ENCODE measurements around the gene PRKCQ. TPM values are rescaled to one million over a fixed set of nuclear protein-coding genes. Genes with fewer than 3 reads are reported as not detected.
A peak's percentile ranks its signal among the peaks of the same experiment; 100 is the strongest.
"Not testable (repeated sequence)": the region's sequence is repeated elsewhere in the genome, so short reads cannot be mapped to it uniquely, and the experiment has no call there.

PRKCQ gene
- total RNA-seq, 3 donors from 2014 or later, result 1.5 to 2.2 (median 1.6) TPM

DNA sequence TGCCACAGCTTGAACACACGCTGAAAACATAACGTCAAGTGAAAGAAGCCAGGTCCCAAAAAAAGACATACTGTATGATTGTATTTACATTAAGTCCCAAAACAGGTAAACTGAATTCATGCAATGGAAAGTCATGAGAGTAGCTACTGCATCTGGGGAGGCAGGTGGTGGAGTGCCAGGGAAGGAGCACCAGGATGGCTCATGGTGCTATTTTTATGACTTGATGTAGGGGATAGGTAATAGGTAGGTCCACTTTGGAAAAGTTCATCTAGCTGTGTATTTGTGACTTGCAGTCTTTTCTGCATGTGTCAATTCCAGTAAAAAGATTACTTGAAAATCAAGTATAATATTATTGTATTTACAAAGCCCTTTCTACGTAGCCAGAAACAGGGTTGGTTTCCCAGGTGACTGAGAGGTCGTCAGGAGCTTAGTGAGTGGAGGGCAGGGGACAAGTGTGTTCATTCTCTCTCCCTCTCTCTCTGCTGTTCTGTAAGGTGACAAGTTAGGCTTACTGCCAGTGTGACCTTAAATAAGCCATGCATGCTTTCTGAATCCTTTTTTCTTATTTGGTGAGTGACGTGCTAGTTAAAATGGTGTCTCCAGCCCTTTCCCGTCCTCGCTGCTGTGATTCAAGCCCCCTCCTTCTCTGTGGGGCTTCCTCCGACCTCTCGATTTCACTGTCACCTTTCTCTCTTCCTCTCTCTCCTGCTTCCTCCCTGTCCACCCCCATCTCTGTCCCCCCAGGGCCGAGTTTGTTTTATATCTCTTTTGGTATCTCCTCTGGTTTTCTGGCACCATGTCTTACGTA, 9.4 kb upstream of the PRKCQ start:
- no peak for DNase-seq
- TF ChIP-seq, protein P1, sequence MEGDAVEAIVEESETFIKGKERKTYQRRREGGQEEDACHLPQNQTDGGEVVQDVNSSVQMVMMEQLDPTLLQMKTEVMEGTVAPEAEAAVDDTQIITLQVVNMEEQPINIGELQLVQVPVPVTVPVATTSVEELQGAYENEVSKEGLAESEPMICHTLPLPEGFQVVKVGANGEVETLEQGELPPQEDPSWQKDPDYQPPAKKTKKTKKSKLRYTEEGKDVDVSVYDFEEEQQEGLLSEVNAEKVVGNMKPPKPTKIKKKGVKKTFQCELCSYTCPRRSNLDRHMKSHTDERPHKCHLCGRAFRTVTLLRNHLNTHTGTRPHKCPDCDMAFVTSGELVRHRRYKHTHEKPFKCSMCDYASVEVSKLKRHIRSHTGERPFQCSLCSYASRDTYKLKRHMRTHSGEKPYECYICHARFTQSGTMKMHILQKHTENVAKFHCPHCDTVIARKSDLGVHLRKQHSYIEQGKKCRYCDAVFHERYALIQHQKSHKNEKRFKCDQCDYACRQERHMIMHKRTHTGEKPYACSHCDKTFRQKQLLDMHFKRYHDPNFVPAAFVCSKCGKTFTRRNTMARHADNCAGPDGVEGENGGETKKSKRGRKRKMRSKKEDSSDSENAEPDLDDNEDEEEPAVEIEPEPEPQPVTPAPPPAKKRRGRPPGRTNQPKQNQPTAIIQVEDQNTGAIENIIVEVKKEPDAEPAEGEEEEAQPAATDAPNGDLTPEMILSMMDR (IDR thresholded peaks at IDR 0.05), result no peak
- Histone ChIP-seq H3K4me3 (no peak overlapping the region), H3K4me1 (ENCODE audit: low read depth) (no peaks in the 10 kb centered on the region), H3K36me3 (ENCODE audit: low read depth) (no peaks in the 10 kb centered on the region), H3K9me3 (no peaks in the 10 kb centered on the region)
- no peak for ATAC-seq
- intact Hi-C loops (cut with DNase I, micrococcal nuclease), result no loop called here

DNA sequence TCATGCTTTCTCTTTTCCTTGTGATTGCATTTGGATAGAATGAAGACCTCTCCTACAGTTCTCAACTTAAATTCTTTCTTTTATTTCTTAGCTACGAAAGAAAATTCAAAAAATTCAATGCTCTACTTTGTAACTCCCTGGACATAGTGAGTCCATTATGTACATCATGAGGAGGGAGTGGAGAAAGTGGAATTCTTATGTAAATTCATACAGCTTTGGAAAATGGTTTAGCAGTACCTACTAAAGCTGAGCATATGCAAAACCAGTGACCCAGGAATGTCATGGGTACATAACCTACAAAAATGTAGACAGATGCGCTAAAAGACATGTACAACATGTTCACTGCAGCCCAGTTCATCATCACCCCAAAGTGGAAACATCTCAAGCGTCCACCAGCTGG, 8.8 kb upstream of the PRKCQ start:
- H3K36me3 ChIP-seq (ENCODE audit: low read depth), result no peaks in the 10 kb centered on the region
- intact Hi-C loops (cut with DNase I, micrococcal nuclease), result no loop called here
- H3K4me1 ChIP-seq (ENCODE audit: low read depth), result no peaks in the 10 kb centered on the region
- ATAC-seq, result no peak
- no peak for DNase-seq
- H3K9me3 ChIP-seq, result no peaks in the 10 kb centered on the region
- no peak overlapping the region for H3K4me3 ChIP-seq
- TF ChIP-seq, protein P1 (IDR thresholded peaks at IDR 0.05), result no peak

DNA sequence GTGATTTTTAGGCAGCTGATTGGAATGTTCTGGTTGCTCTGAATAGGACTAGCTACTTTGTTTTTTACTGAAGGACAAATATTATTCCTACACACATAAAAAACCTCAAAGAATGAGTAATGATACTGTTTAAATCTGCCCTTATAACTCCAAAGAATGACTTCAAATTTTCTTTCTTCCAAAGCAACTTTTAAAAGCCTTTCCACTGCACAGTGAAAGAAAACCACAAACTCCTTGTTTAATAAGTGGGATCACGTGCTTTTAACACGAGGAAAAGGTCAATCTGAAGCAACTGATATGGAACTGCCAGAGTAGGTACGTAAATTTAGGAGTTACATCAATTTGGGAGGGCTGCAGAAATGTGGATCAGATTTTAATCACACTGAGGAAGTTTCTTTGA, 8.0 kb upstream of the PRKCQ start:
- Histone ChIP-seq H3K9me3 (no peaks in the 10 kb centered on the region), H3K36me3 (ENCODE audit: low read depth) (no peaks in the 10 kb centered on the region), H3K4me3 (no peak overlapping the region), H3K4me1 (ENCODE audit: low read depth) (no peaks in the 10 kb centered on the region)
- ATAC-seq (no peak), DNase-seq (no peak)
- intact Hi-C loops (cut with DNase I, micrococcal nuclease), result no loop called here
- TF ChIP-seq, protein P1 (IDR thresholded peaks at IDR 0.05), result no peak

DNA sequence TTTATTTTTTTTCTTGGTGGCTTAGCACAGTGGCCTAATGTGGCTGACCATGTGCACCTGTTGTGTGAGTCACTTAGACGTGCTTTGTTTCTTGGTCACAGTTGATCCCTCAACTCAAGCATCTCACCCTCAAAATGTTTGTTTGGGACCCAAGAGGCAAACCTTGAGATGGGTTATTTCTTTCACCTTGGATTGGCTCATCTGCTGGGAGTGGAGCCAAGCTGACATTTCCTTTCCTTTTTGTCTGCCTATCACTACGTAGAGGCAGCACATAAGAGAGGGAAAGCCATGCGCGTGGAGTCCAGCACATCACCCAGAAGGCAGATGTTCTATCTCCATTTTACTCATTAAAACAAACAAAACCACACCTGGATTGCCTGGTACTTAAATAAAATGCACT, 6.4 kb upstream of the PRKCQ start:
- H3K9me3 ChIP-seq, result no peaks in the 10 kb centered on the region
- no peaks in the 10 kb centered on the region for H3K36me3 ChIP-seq (ENCODE audit: low read depth)
- TF ChIP-seq, protein P1 (IDR thresholded peaks at IDR 0.05), result no peak
- ATAC-seq (no peak), DNase-seq (no peak)
- no peaks in the 10 kb centered on the region for H3K4me1 ChIP-seq (ENCODE audit: low read depth)
- intact Hi-C loops (cut with DNase I, micrococcal nuclease), result no loop called here
- H3K4me3 ChIP-seq, result no peak overlapping the region

DNA sequence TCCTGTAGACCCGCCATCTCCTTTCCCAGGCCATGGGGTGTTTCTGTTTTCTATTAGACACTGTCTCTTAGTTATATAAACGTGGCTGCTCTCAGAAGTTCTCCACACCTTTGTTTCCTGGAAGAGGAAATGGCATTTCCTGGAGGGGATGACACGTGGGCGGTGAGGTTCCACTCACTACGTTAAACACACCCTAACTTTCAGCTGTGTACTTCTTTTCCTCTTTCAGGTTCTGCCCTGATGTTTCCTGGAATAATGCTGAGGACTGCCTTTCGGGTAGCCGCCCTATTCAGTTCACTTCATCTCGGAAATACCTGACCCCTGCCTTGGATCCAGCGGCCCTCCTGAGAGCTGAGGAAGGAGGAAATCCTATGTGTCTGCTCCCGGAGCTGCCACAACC, 3.4 kb upstream of the PRKCQ start:
- intact Hi-C loops (cut with DNase I, micrococcal nuclease), result no loop called here
- TF ChIP-seq, protein P1 (IDR thresholded peaks at IDR 0.05), result no peak
- DNase-seq, result peak in 1 of 3 donors; percentile 21
- Histone ChIP-seq H3K4me1 (ENCODE audit: low read depth) (no peaks in the 10 kb centered on the region), H3K36me3 (ENCODE audit: low read depth) (no peaks in the 10 kb centered on the region), H3K4me3 (no peak overlapping the region), H3K9me3 (no peaks in the 10 kb centered on the region)
- ATAC-seq, result no peak

DNA sequence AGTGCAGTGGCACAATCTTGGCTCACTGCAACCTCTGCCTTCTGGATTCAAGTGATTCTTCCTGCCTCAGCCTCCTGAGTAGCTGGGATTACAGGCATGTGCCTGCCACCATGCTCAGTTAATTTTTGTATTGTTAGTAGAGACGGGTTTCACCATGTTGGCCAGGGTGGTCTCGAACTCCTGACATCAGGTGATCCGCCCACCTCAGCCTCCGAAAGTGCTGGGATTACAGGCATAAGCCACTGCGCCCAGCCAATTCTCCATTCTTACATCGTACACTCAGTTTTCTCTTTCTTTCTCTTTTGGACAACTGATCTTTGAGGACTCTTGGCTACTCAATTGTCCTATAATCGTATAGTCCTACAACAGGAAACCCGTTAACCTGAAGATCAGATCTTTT, 2.8 kb upstream of the PRKCQ start:
- H3K4me1 ChIP-seq (ENCODE audit: low read depth); H3K36me3 ChIP-seq (ENCODE audit: low read depth); ATAC-seq; DNase-seq; intact Hi-C loops (cut with DNase I, micrococcal nuclease); H3K9me3 ChIP-seq; H3K4me3 ChIP-seq: not testable (repeated sequence)
